ENCODE data around the gene SEC22A.

The SEC22A gene

GRCh38 chr3:123201557-123202427 lies at the start of gene SEC22A:
SEC22A (plus strand) TSS chr3:123201943; CDS start chr3:123209218, 7,275 bp downstream.
- DNase-seq: peak; percentile 95

GRCh38 chr3:123152687-123153086 lies 49.1 kb upstream of the SEC22A start:
- DNase-seq: no peak

- DNase-seq: no peak
Measured at GRCh38 chr3:123153125-123154019, 48.4 kb upstream of the SEC22A start.

GRCh38 chr3:123154020-123154985 lies 47.4 kb upstream of the SEC22A start:
- DNase-seq: no peak

- no peak for DNase-seq
Measured at GRCh38 chr3:123155471-123156011, 46.2 kb upstream of the SEC22A start.

GRCh38 chr3:123156276-123156995 lies 45.3 kb upstream of the SEC22A start:
- no peak for DNase-seq

- DNase-seq: no peak
Measured at GRCh38 chr3:123157209-123157597, 44.5 kb upstream of the SEC22A start.

GRCh38 chr3:123157598-123158287 lies 44.0 kb upstream of the SEC22A start:
- no peak for DNase-seq

GRCh38 chr3:123158330-123158729 lies 43.4 kb upstream of the SEC22A start:
- DNase-seq: no peak

GRCh38 chr3:123158899-123159390 lies 42.8 kb upstream of the SEC22A start:
- no peak for DNase-seq

GRCh38 chr3:123159926-123160635 lies 41.7 kb upstream of the SEC22A start:
- DNase-seq: no peak

GRCh38 chr3:123161167-123161566 lies 40.6 kb upstream of the SEC22A start:
- no peak for DNase-seq

GRCh38 chr3:123163141-123163540 lies 38.6 kb upstream of the SEC22A start:
- no peak for DNase-seq

- no peak for DNase-seq
Measured at GRCh38 chr3:123165163-123165562, 36.6 kb upstream of the SEC22A start.

- no peak for DNase-seq
Measured at GRCh38 chr3:123167686-123168085, 34.1 kb upstream of the SEC22A start.

- DNase-seq: no peak
Measured at GRCh38 chr3:123168122-123168521, 33.6 kb upstream of the SEC22A start.

- no peak for DNase-seq
Measured at GRCh38 chr3:123168605-123169004, 33.1 kb upstream of the SEC22A start.

- DNase-seq: no peak
Measured at GRCh38 chr3:123169492-123169929, 32.2 kb upstream of the SEC22A start.

- no peak for DNase-seq
Measured at GRCh38 chr3:123169930-123170329, 31.8 kb upstream of the SEC22A start.

- DNase-seq: no peak
Measured at GRCh38 chr3:123180791-123181190, 21.0 kb upstream of the SEC22A start.

Measured in NCI-H446 treated with DMSO at 0.1 percent for 48 hours (cell line).